Measurements from ENCODE around the gene BEND6. TPM values are rescaled to one million over a fixed set of nuclear protein-coding genes. Genes with fewer than 3 reads are reported as not detected.

Gene BEND6
- total and polyA plus RNA-seq, 10 of the 15 experiments (the other 5 are each of a cell fraction or from before 2014, with no cell fraction given) = 0.79 to 2.8 (median 1.6) TPM

DNA sequence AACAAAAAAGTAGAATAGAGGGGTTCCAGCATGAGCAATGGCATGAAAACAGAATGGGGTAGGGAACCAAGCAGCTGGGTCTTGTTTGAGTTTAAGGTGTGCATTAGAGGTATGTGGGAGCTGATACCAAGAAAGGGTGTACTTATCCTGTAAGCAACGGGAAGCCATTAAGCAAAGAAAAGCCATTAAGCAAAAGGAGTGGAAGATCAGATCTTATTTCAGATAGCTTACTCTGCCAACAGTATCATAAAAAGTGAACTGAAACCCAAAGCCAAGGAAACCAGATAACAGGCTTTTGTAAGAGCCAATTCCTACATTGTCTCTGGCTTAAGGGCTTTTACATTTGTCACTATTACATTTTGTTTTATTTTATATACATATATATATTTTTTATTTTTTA is 21.3 kb upstream of the BEND6 start:
- Histone ChIP-seq H3K4me1 (ENCODE audit: control insufficient read depth, insufficient read depth, low read length) (peaks cover 4% of the 10 kb centered on the region; the same call in 1 of the 2 replicates), H3K9ac (ENCODE audit: control insufficient read depth, insufficient read depth, low read length) (no peak overlapping the region), H4K20me1 (ENCODE audit: control insufficient read depth, insufficient read depth) (no peaks in the 10 kb centered on the region), H2AFZ (ENCODE audit: control insufficient read depth, low read depth, low read length) (peak overlapping the region; percentile 1; the same call in 1 of the 2 replicates), H3K79me2 (ENCODE audit: control insufficient read depth, insufficient read depth, low read length) (no peaks in the 10 kb centered on the region), H3K9me3 (replicated peaks; ENCODE audit: control insufficient read depth, insufficient read depth, low read length) (no peaks in the 10 kb centered on the region), H3K4me2 (ENCODE audit: control insufficient read depth, insufficient read depth) (no peak overlapping the region), H3K27me3 (replicated peaks in 1 of 2; ENCODE audit: control insufficient read depth in 2 of 2, insufficient read depth in 2 of 2, low read length in 1 of 2) (no peaks in the 10 kb centered on the region), H3K36me3 (ENCODE audit: control insufficient read depth in 2 of 2, insufficient read depth in 2 of 2, low read length in 1 of 2) (no peaks in the 10 kb centered on the region), H3K4me3 (no peak overlapping the region), H3K27ac (ENCODE audit: control insufficient read depth, insufficient read depth) (no peak overlapping the region)
- TF ChIP-seq SPI1 (IDR thresholded peaks at IDR 0.05; ENCODE audit: borderline replicate concordance, insufficient read depth, low read depth, low read length) (peak; percentile 85), BHLHE40 (IDR thresholded peaks at IDR 0.05; ENCODE audit: borderline replicate concordance in 1 of 2, low read depth in 2 of 2, low read length in 1 of 2) (no peak)
- intact Hi-C loops (cut with micrococcal nuclease; ENCODE audit: unreplicated experiment) (no loop called here), in situ Hi-C loops (cut with MboI) (no loop called here)
- FAIRE-seq (no peak), DNase-seq (ENCODE audit: low read depth, low spot score) (no peak), ATAC-seq (peak; percentile 75)
- BruUV-seq (replicated peaks) = no TSS peak
- CTCF ChIA-PET = interaction anchor here (1.4 to 1.9 kb wide), 4 partner anchors 10 to 87 kb away, joined by 3 to 5 read pairs (median 4); no protein-coding TSS in a partner anchor
- RAD21 ChIA-PET (ENCODE audit: unreplicated experiment) = interaction anchor here (1.2 to 1.7 kb wide), 2 partner anchors 17 to 29 kb away, joined by 4 read pairs; no protein-coding TSS in a partner anchor
- POLR2A ChIA-PET = no interaction called here
- SMC1A ChIA-PET (ENCODE audit: uncharacterized antibody, unreplicated experiment) = interaction anchor here (0.9 to 1.7 kb wide), 6 partner anchors 14 to 58 kb away, joined by 3 to 5 read pairs (median 4); no protein-coding TSS in a partner anchor
- WGBS (ENCODE audit: insufficient coverage, insufficient replicate concordance, low lambda C conversion rate, missing lambda C conversion rate) = 47% methylated on average over 1 of the region's 1 CpG

DNA sequence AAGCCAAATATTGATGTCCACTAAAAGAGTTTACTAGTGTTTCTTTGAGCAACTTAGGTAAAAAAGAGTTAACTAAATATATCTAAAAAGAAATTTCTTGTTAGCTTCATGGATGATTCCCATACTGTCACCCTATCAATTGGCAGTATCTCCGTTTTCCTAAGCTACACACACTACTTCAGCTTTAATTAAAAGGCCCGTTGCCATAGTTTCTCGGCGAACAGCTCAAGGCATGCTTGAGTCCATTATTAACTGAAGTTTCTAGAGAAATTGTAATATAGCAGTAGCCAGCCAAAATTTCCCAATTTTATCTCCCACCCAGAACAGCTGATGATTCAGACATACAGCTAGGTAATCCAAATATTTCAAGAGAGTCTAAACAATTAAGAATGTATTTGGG is 20.0 kb upstream of the BEND6 start:
- Histone ChIP-seq H4K20me1 (ENCODE audit: control insufficient read depth, insufficient read depth) (no peaks in the 10 kb centered on the region), H3K4me1 (ENCODE audit: control insufficient read depth, insufficient read depth, low read length) (peaks cover 4% of the 10 kb centered on the region; the same call in 1 of the 2 replicates), H3K9ac (ENCODE audit: control insufficient read depth, insufficient read depth, low read length) (no peak overlapping the region), H3K27ac (ENCODE audit: control insufficient read depth, insufficient read depth) (no peak overlapping the region), H3K9me3 (replicated peaks; ENCODE audit: control insufficient read depth, insufficient read depth, low read length) (no peaks in the 10 kb centered on the region), H3K79me2 (ENCODE audit: control insufficient read depth, insufficient read depth, low read length) (no peaks in the 10 kb centered on the region), H3K4me2 (ENCODE audit: control insufficient read depth, insufficient read depth) (no peak overlapping the region), H2AFZ (ENCODE audit: control insufficient read depth, low read depth, low read length) (no peak overlapping the region), H3K4me3 (no peak overlapping the region), H3K36me3 (ENCODE audit: control insufficient read depth in 2 of 2, insufficient read depth in 2 of 2, low read length in 1 of 2) (no peaks in the 10 kb centered on the region), H3K27me3 (replicated peaks in 1 of 2; ENCODE audit: control insufficient read depth in 2 of 2, insufficient read depth in 2 of 2, low read length in 1 of 2) (no peaks in the 10 kb centered on the region)
- 85% methylated on average over 4 of the region's 4 CpGs for WGBS (ENCODE audit: insufficient coverage, insufficient replicate concordance, low lambda C conversion rate, missing lambda C conversion rate)
- ATAC-seq = no peak
- TF ChIP-seq, protein P1, sequence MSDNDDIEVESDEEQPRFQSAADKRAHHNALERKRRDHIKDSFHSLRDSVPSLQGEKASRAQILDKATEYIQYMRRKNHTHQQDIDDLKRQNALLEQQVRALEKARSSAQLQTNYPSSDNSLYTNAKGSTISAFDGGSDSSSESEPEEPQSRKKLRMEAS (IDR thresholded peaks at IDR 0.05; ENCODE audit: low read depth, low read length) = no peak
- TF ChIP-seq SMC3 (IDR thresholded peaks at IDR 0.05; ENCODE audit: borderline replicate concordance, low read length) (no peak), LARP7 (IDR thresholded peaks at IDR 0.05) (no peak), MTA3 (IDR thresholded peaks at IDR 0.05; ENCODE audit: borderline replicate concordance, low read length) (no peak), ZNF384 (IDR thresholded peaks at IDR 0.05; ENCODE audit: borderline replicate concordance, low read depth, low read length) (no peak)
- in situ Hi-C loops (cut with MboI) (no loop called here), intact Hi-C loops (cut with micrococcal nuclease; ENCODE audit: unreplicated experiment) (no loop called here)
- BruUV-seq (replicated peaks) = no TSS peak
- RAD21 ChIA-PET (ENCODE audit: unreplicated experiment) = interaction anchor here (1.7 kb wide), 1 partner anchor 16 kb away, joined by 4 read pairs; no protein-coding TSS in a partner anchor
- CTCF ChIA-PET = interaction anchor here (0.5 to 2.4 kb wide), 7 partner anchors 9 to 280 kb away, joined by 3 to 7 read pairs (median 5); no protein-coding TSS in a partner anchor
- SMC1A ChIA-PET (ENCODE audit: uncharacterized antibody, unreplicated experiment) = interaction anchor here (0.6 to 1.8 kb wide), 11 partner anchors 11 to 353 kb away, joined by 3 to 5 read pairs (median 4); no protein-coding TSS in a partner anchor
- no peak for FAIRE-seq
- POLR2A ChIA-PET = no interaction called here
- DNase-seq (ENCODE audit: low read depth, low spot score) = no peak
